Measurements from ENCODE around the gene USP17L13.
"Not testable (repeated sequence)": the region's sequence is repeated elsewhere in the genome, so short reads cannot be mapped to it uniquely, and the experiment has no call there.

USP17L13 gene, protein sequence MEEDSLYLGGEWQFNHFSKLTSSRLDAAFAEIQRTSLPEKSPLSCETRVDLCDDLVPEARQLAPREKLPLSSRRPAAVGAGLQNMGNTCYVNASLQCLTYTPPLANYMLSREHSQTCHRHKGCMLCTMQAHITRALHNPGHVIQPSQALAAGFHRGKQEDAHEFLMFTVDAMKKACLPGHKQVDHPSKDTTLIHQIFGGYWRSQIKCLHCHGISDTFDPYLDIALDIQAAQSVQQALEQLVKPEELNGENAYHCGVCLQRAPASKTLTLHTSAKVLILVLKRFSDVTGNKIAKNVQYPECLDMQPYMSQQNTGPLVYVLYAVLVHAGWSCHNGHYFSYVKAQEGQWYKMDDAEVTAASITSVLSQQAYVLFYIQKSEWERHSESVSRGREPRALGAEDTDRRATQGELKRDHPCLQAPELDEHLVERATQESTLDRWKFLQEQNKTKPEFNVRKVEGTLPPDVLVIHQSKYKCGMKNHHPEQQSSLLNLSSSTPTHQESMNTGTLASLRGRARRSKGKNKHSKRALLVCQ

DNA sequence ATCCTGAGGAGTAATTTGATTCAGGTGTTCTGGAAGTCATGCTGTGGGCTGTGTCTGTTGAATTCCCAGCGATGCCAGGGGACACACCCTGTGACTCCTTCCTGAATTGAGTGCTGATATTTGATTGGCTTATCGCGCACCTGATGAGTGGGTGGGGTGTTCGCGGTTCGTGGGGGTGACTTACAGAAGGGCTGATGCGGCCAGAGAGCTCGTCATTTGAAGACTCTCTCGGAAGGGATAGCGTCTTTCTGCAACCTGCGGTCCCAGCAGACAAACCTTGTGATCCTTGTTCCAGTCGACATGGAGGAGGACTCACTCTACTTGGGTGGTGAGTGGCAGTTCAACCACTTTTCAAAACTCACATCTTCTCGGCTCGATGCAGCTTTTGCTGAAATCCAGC is at the start of gene USP17L13:
TSS of gene USP17L13 (plus strand) at position 301 of the 400 bp plus-strand sequence. CDS start at position 301, 0 bp downstream.
- DNase-seq (ENCODE audit: low read depth in 2 of 2) = not testable (repeated sequence)

DNA sequence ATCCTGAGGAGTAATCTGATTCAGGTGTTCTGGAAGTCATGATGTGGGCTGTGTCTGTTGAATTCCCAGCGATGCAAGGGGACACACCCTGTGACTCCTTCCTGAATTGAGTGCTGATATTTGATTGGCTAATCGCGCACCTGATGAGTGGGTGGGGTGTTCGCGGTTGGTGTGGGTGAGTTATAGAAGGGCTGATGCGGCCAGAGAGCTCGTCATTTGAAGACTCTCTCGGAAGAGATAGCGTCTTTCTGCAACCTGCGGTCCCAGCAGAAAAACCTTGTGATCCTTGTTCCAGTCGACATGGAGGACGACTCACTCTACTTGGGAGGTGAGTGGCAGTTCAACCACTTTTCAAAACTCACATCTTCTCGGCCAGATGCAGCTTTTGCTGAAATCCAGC is 14.3 kb upstream of the USP17L13 start, which contains the start of gene USP17L10:
TSS of gene USP17L10 (plus strand) at position 301 of the 400 bp plus-strand sequence. CDS start at position 301, 0 bp downstream.
- DNase-seq (ENCODE audit: low read depth in 2 of 2) = not testable (repeated sequence)

DNA sequence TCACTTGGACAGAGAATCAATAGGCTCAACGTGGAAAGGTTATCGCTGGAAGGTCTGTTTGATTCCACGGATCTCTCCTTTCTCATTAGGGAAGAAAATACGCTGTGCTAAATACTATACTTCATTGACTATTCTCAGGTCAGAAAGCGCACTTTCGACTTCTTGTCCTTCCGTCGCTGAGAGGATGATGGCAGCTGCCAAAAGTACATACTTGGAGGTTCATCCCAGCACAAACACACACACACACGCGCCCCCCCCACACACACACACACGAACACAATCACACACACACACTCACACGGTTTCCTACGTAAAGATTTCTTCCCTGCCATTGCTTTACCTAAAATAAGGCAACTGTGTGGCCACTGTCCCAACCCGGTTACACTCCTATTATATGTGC is 10.0 kb upstream of the USP17L13 start:
- not testable (repeated sequence) for DNase-seq (ENCODE audit: low read depth in 2 of 2)

DNA sequence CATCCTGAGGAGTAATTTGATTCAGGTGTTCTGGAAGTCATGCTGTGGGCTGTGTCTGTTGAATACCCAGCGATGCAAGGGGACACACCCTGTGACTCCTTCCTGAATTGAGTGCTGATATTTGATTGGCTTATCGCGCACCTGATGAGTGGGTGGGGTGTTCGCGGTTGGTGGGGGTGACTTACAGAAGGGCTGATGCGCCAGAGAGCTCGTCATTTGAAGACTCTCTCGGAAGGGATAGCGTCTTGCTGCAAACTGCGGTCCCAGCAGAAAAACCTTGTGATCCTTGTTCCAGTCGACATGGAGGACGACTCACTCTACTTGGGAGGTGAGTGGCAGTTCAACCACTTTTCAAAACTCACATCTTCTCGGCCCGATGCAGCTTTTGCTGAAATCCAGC is 9.6 kb upstream of the USP17L13 start, which contains the start of gene USP17L11:
TSS of gene USP17L11 (plus strand) at position 301 of the 400 bp plus-strand sequence. CDS start at position 301, 0 bp downstream.
- DNase-seq (ENCODE audit: low read depth in 2 of 2) = not testable (repeated sequence)

DNA sequence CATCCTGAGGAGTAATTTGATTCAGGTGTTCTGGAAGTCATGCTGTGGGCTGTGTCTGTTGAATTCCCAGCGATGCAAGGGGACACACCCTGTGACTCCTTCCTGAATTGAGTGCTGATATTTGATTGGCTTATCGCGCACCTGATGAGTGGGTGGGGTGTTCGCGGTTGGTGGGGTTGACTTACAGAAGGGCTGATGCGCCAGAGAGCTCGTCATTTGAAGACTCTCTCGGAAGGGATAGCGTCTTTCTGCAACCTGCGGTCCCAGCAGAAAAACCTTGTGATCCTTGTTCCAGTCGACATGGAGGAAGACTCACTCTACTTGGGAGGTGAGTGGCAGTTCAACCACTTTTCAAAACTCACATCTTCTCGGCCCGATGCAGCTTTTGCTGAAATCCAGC is 4.8 kb upstream of the USP17L13 start, which contains the start of gene USP17L12:
TSS of gene USP17L12 (plus strand) at position 301 of the 400 bp plus-strand sequence. CDS start at position 301, 0 bp downstream.
- DNase-seq (ENCODE audit: low read depth in 2 of 2) = not testable (repeated sequence)

DNA sequence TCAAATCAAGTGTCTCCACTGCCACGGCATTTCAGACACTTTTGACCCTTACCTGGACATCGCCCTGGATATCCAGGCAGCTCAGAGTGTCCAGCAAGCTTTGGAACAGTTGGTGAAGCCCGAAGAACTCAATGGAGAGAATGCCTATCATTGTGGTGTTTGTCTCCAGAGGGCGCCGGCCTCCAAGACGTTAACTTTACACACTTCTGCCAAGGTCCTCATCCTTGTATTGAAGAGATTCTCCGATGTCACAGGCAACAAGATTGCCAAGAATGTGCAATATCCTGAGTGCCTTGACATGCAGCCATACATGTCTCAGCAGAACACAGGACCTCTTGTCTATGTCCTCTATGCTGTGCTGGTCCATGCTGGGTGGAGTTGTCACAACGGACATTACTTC is 5.6 kb downstream of the USP17L13 start:
- DNase-seq (ENCODE audit: low read depth in 2 of 2) = not testable (repeated sequence)

DNA sequence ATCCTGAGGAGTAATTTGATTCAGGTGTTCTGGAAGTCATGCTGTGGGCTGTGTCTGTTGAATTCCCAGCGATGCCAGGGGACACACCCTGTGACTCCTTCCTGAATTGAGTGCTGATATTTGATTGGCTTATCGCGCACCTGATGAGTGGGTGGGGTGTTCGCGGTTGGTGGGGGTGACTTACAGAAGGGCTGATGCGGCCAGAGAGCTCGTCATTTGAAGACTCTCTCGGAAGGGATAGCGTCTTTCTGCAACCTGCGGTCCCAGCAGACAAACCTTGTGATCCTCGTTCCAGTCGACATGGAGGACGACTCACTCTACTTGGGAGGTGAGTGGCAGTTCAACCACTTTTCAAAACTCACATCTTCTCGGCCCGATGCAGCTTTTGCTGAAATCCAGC is 9.4 kb downstream of the USP17L13 start, which contains the start of gene USP17L15:
TSS of gene USP17L15 (plus strand) at position 301 of the 400 bp plus-strand sequence. CDS start at position 301, 0 bp downstream.
- not testable (repeated sequence) for DNase-seq (ENCODE audit: low read depth in 2 of 2)

DNA sequence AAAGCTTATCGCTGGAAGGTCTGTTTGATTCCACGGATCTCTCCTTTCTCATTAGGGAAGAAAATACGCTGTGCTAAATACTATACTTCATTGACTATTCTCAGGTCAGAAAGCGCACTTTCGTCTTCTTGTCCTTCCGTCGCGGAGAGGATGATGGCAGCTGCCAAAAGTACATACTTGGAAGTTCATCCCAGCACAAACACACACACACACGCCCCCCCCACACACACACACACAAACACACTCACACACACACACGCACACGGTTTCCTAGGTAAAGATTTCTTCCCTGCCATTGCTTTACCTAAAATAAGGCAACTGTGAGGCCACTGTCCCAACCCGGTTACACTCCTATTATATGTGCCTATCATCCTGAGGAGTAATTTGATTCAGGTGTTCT is 13.8 kb downstream of the USP17L13 start:
- DNase-seq (ENCODE audit: low read depth in 2 of 2) = not testable (repeated sequence)

DNA sequence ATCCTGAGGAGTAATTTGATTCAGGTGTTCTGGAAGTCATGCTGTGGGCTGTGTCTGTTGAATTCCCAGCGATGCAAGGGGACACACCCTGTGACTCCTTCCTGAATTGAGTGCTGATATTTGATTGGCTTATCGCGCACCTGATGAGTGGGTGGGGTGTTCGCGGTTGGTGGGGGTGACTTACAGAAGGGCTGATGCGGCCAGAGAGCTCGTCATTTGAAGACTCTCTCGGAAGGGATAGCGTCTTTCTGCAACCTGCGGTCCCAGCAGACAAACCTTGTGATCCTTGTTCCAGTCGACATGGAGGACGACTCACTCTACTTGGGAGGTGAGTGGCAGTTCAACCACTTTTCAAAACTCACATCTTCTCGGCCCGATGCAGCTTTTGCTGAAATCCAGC is 18.9 kb downstream of the USP17L13 start, which contains the start of gene USP17L17:
TSS of gene USP17L17 (plus strand) at position 301 of the 400 bp plus-strand sequence. CDS start at position 301, 0 bp downstream.
- DNase-seq (ENCODE audit: low read depth in 2 of 2) = not testable (repeated sequence)

DNA sequence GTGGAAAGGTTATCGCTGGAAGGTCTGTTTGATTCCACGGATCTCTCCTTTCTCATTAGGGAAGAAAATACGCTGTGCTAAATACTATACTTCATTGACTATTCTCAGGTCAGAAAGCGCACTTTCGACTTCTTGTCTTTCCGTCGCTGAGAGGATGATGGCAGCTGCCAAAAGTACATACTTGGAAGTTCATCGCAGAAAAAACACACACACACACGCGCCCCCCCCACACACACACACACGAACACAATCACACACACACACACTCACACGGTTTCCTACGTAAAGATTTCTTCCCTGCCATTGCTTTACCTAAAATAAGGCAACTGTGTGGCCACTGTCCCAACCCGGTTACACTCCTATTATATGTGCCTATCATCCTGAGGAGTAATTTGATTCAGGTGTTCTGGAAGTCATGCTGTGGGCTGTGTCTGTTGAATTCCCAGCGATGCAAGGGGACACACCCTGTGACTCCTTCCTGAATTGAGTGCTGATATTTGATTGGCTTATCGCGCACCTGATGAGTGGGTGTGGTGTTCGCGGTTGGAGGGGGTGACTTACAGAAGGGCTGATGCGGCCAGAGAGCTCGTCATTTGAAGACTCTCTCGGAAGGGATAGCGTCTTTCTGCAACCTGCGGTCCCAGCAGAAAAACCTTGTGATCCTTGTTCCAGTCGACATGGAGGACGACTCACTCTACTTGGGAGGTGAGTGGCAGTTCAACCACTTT is 23.4 kb downstream of the USP17L13 start, which contains the start of gene USP17L18:
TSS of gene USP17L18 (plus strand) at position 678 of the 728 bp plus-strand sequence. CDS start at position 678, 0 bp downstream.
- DNase-seq (ENCODE audit: low read depth in 2 of 2) = not testable (repeated sequence)

DNA sequence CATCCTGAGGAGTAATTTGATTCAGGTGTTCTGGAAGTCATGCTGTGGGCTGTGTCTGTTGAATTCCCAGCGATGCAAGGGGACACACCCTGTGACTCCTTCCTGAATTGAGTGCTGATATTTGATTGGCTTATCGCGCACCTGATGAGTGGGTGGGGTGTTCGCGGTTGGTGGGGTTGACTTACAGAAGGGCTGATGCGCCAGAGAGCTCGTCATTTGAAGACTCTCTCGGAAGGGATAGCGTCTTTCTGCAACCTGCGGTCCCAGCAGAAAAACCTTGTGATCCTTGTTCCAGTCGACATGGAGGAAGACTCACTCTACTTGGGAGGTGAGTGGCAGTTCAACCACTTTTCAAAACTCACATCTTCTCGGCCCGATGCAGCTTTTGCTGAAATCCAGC is 28.4 kb downstream of the USP17L13 start, which contains the start of gene USP17L19:
TSS of gene USP17L19 (plus strand) at position 301 of the 400 bp plus-strand sequence. CDS start at position 301, 0 bp downstream.
- not testable (repeated sequence) for DNase-seq (ENCODE audit: low read depth in 2 of 2)

DNA sequence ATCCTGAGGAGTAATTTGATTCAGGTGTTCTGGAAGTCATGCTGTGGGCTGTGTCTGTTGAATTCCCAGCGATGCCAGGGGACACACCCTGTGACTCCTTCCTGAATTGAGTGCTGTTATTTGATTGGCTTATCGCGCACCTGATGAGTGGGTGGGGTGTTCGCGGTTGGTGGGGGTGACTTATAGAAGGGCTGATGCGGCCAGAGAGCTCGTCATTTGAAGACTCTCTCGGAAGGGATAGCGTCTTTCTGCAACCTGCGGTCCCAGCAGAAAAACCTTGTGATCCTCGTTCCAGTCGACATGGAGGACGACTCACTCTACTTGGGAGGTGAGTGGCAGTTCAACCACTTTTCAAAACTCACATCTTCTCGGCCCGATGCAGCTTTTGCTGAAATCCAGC is 33.1 kb downstream of the USP17L13 start, which contains the start of gene USP17L20:
TSS of gene USP17L20 (plus strand) at position 301 of the 400 bp plus-strand sequence. CDS start at position 301, 0 bp downstream.
- DNase-seq (ENCODE audit: low read depth in 2 of 2) = not testable (repeated sequence)

DNA sequence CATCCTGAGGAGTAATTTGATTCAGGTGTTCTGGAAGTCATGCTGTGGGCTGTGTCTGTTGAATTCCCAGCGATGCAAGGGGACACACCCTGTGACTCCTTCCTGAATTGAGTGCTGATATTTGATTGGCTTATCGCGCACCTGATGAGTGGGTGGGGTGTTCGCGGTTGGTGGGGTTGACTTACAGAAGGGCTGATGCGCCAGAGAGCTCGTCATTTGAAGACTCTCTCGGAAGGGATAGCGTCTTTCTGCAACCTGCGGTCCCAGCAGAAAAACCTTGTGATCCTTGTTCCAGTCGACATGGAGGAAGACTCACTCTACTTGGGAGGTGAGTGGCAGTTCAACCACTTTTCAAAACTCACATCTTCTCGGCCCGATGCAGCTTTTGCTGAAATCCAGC is 37.9 kb downstream of the USP17L13 start, which contains the start of gene USP17L21:
TSS of gene USP17L21 (plus strand) at position 301 of the 400 bp plus-strand sequence. CDS start at position 301, 0 bp downstream.
- not testable (repeated sequence) for DNase-seq (ENCODE audit: low read depth in 2 of 2)

DNA sequence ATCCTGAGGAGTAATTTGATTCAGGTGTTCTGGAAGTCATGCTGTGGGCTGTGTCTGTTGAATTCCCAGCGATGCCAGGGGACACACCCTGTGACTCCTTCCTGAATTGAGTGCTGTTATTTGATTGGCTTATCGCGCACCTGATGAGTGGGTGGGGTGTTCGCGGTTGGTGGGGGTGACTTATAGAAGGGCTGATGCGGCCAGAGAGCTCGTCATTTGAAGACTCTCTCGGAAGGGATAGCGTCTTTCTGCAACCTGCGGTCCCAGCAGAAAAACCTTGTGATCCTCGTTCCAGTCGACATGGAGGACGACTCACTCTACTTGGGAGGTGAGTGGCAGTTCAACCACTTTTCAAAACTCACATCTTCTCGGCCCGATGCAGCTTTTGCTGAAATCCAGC is 42.6 kb downstream of the USP17L13 start, which contains the start of gene USP17L22:
TSS of gene USP17L22 (plus strand) at position 301 of the 400 bp plus-strand sequence. CDS start at position 301, 0 bp downstream.
- not testable (repeated sequence) for DNase-seq (ENCODE audit: low read depth in 2 of 2)

DNA sequence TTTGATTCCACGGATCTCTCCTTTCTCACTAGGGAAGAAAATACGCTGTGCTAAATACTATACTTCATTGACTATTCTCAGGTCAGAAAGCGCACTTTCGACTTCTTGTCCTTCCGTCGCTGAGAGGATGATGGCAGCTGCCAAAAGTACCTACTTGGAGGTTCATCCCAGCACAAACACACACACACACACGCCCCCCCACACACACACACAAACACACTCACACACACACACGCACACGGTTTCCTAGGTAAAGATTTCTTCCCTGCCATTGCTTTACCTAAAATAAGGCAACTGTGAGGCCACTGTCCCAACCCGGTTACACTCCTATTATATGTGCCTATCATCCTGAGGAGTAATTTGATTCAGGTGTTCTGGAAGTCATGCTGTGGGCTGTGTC is 47.0 kb downstream of the USP17L13 start:
- not testable (repeated sequence) for DNase-seq (ENCODE audit: low read depth in 2 of 2)

All from activated CD8-positive, alpha-beta memory T cell treated with anti-CD3 and anti-CD28 coated beads for 4 hours (primary cell).